HepG2 (cell line): ENCODE measurements around the gene AUTS2. TPM values are rescaled to one million over a fixed set of nuclear protein-coding genes. Genes with fewer than 3 reads are reported as not detected.

Source experiments
- ATAC-seq: fragments of 200-7000 bp; cut with Tn5 transposase; 3 replicates; pipeline ENCODE4 v1.9.1; 2020; ENCODE audit warnings: mild to moderate bottlenecking, moderate library complexity
- BruUV-seq: library from RNA; stranded (reverse); fragments of 400-500 nt; replicated peaks from 2 replicates; lab custom pipeline; 2021; lab: Mats Ljungman, UMichigan
- CTCF ChIA-PET: fragments of 300-600 bp; formaldehyde crosslinking; extraction: SDS; loops from one replicate; lab custom pipeline; 2021; ENCODE audit warnings: low total read pairs, inconsistent platforms, low intra/inter-chr PET ratio; lab: Yijun Ruan, JAX
- POLR2A ChIA-PET: fragments of 350-600 bp; sonication (Branson Sonifier 250); formaldehyde crosslinking; loops from one replicate; lab custom pipeline; 2020; ENCODE audit warnings: antibody characterized with exemption, inconsistent platforms; lab: Yijun Ruan, JAX
- DNase-seq: peaks from one replicate; pipeline ENCODE4 v3.0.0-alpha.2; 2015; ENCODE audit warnings: low spot score
- FAIRE-seq: peaks from 3 replicates; lab custom pipeline; 2011; peaks lifted over from hg19 to GRCh38; lab: Jason Lieb, UNC
- H2AFZ ChIP-seq: one replicate; pipeline ENCODE4 v1.6.1; 2011; ENCODE audit warnings: low read length, inconsistent platforms
- H3K27ac ChIP-seq: fragments of 300-600 bp; 3 replicates; pipeline ENCODE4 v1.8.0; 2011; ENCODE audit warnings: mixed run types, mild to moderate bottlenecking, mixed read lengths, low read length, inconsistent platforms; ENCODE audit not compliant: insufficient read depth; ENCODE audit errors: extremely low read length
- H3K27me3 ChIP-seq, 2 experiments: fragments of 200-600 bp in 1 of 2; 2 replicates in 1 of 2; 3 replicates in 1 of 2; pipeline versions ENCODE4 v1.6.0 to v1.8.0; 2011; ENCODE audit warnings: low read length in 2 of 2, mild to moderate bottlenecking in 2 of 2, moderate library complexity in 2 of 2, inconsistent platforms in 1 of 2; ENCODE audit not compliant: insufficient read depth in 2 of 2, control insufficient read depth in 1 of 2
- H3K36me3 ChIP-seq, 2 experiments: fragments of 200-600 bp in 1 of 2; replicated peaks in 1 of 2; 2 replicates in 1 of 2; 3 replicates in 1 of 2; pipeline versions ENCODE4 v1.5.1 to v1.8.0; 2011; ENCODE audit warnings: low read length in 2 of 2, inconsistent platforms in 1 of 2; ENCODE audit not compliant: insufficient read depth in 2 of 2, control insufficient read depth in 1 of 2
- H3K4me1 ChIP-seq: 2 replicates; pipeline ENCODE4 v1.5.1; 2012; ENCODE audit warnings: low read length, inconsistent platforms; ENCODE audit not compliant: insufficient read depth
- H3K4me2 ChIP-seq: 2 replicates; pipeline ENCODE4 v1.6.0; 2011; ENCODE audit warnings: low read depth, low read length, inconsistent platforms
- H3K4me3 ChIP-seq, 3 experiments: fragments of 200-600 bp in 1 of 3; sonication (generic), shearing (Covaris generic) in 1 of 3; replicated peaks in 1 of 3; 2 replicates each; pipeline ENCODE4 v1.5.1; 2011 to 2016; ENCODE audit warnings: low read length in 3 of 3, inconsistent platforms in 2 of 3, low read depth in 2 of 3, mild to moderate bottlenecking in 2 of 3, control low read depth in 1 of 3, mixed read lengths in 1 of 3; ENCODE audit not compliant: insufficient read depth in 1 of 3
- H3K79me2 ChIP-seq: one replicate; pipeline ENCODE4 v1.6.1; 2011; ENCODE audit warnings: low read length, inconsistent platforms; ENCODE audit not compliant: insufficient read depth
- H3K9ac ChIP-seq: 2 replicates; pipeline ENCODE4 v1.6.0; 2011; ENCODE audit warnings: mild to moderate bottlenecking, low read depth, low read length, inconsistent platforms; ENCODE audit not compliant: insufficient read depth
- H3K9me3 ChIP-seq: 2 replicates; pipeline ENCODE4 v1.5.1; 2012; ENCODE audit warnings: mild to moderate bottlenecking, low read length
- H4K20me1 ChIP-seq: 2 replicates; pipeline ENCODE4 v1.6.0; 2011; ENCODE audit warnings: inconsistent platforms, mild to moderate bottlenecking, low read length, moderate library complexity; ENCODE audit not compliant: insufficient read depth
- FOXC1 ChIP-seq: sonication (generic); formaldehyde crosslinking; IDR thresholded peaks from 2 replicates; pipeline ENCODE4 v1.8.0; 2022; ENCODE audit warnings: mild to moderate bottlenecking, missing genetic modification reagents, borderline replicate concordance
- FOXK2 ChIP-seq: fragments of 450-650 bp; IDR thresholded peaks from 2 replicates; pipeline ENCODE4 v1.6.1; 2016
- GATA4 ChIP-seq: sonication (generic); IDR thresholded peaks from 2 replicates; pipeline ENCODE4 v1.6.1; 2016; ENCODE audit warnings: antibody characterized with exemption, low read depth, borderline replicate concordance
- HOXA3 ChIP-seq: sonication (generic); formaldehyde crosslinking; IDR thresholded peaks from 2 replicates; pipeline ENCODE4 v1.5.0; 2020; ENCODE audit warnings: missing genetic modification reagents
- IRF2 ChIP-seq: IDR thresholded peaks from 2 replicates; pipeline ENCODE4 v1.6.1; 2018; ENCODE audit warnings: missing genetic modification reagents, missing compliant biosample characterization
- NCOR1 ChIP-seq: fragments of 200-600 bp; sonication (generic); IDR thresholded peaks from 2 replicates; pipeline ENCODE4 v1.7.0; 2017; ENCODE audit warnings: antibody characterized with exemption, low read length, borderline replicate concordance
- ZC3H13 ChIP-seq: sonication (generic); formaldehyde crosslinking; IDR thresholded peaks from 2 replicates; pipeline ENCODE4 v1.8.1; 2023; ENCODE audit warnings: mild to moderate bottlenecking, missing genetic modification reagents, moderate library complexity
- ZFP62 ChIP-seq: sonication (generic); formaldehyde crosslinking; IDR thresholded peaks from 2 replicates; pipeline ENCODE4 v1.4.0; 2020; ENCODE audit warnings: missing genetic modification reagents
- ZNF326 ChIP-seq: sonication (generic); formaldehyde crosslinking; IDR thresholded peaks from 2 replicates; pipeline ENCODE4 v1.4.0; 2020; ENCODE audit warnings: missing genetic modification reagents, borderline replicate concordance
- WGBS: methylation state at CpG from one replicate; pipeline ENCODE4 v1.1.6; 2017; ENCODE audit warnings: low lambda C conversion rate; 5-methylcytosine and 5-hydroxymethylcytosine counted together
- in situ Hi-C: cut with HindIII; loops from 2 replicates; pipeline ENCODE4 v1.10.0; 2017; ENCODE audit warnings: low pct_unique_long_range_greater_than_20kb; ENCODE audit not compliant: extremely low pct_ligation_motif_present
- intact Hi-C: fragments of 100-400 bp; cut with micrococcal nuclease; formaldehyde crosslinking; loops from one replicate; pipeline ENCODE4 v1.10.0; 2022; ENCODE audit not compliant: unreplicated experiment
- polyA plus RNA-seq, 8 experiments: library from polyadenylated mRNA; depleted of rRNA in 3 of 8; stranded (reverse) in 7 of 8; unstranded in 1 of 8; fragments of >200 nt; fragmentation: Illumina TruSeq in 4 of 8; extraction: Trizol in 4 of 8; gene quantifications; 2 replicates each; pipeline versions ENCODE4 v1.2.1 to v1.2.3, GENCODE V29; 2011 to 2016; ENCODE audit warnings: low read depth in 4 of 8, missing spikeins in 1 of 8, mixed read lengths in 1 of 8; ENCODE audit not compliant: insufficient read depth in 1 of 8
- total RNA-seq, 5 experiments: library from RNA; depleted of rRNA; stranded (reverse); fragments of >200 nt; fragmentation: Illumina TruSeq; extraction: Trizol; gene quantifications; 2 replicates each; pipeline ENCODE4 v1.2.3, GENCODE V29; 2016; ENCODE audit warnings: low read depth in 1 of 5
- TF ChIP-seq, protein P1 (sequence below), 2 experiments: IDR thresholded peaks; 2 replicates each; pipeline ENCODE4 v1.6.1; 2011 to 2012; ENCODE audit warnings: low read length in 2 of 2, borderline replicate concordance in 1 of 2, low read depth in 1 of 2, mild to moderate bottlenecking in 1 of 2, moderate library complexity in 1 of 2
- TF ChIP-seq, protein P2 (sequence below): IDR thresholded peaks from 2 replicates; pipeline ENCODE4 v1.6.1; 2016; ENCODE audit warnings: low read depth

The AUTS2 gene
- total and polyA plus RNA-seq, 2 of the 13 experiments (the other 11 are each of a cell fraction or from before 2014, with no cell fraction given), result 0.38 TPM; not detected in 1

- TF ChIP-seq, protein P1, sequence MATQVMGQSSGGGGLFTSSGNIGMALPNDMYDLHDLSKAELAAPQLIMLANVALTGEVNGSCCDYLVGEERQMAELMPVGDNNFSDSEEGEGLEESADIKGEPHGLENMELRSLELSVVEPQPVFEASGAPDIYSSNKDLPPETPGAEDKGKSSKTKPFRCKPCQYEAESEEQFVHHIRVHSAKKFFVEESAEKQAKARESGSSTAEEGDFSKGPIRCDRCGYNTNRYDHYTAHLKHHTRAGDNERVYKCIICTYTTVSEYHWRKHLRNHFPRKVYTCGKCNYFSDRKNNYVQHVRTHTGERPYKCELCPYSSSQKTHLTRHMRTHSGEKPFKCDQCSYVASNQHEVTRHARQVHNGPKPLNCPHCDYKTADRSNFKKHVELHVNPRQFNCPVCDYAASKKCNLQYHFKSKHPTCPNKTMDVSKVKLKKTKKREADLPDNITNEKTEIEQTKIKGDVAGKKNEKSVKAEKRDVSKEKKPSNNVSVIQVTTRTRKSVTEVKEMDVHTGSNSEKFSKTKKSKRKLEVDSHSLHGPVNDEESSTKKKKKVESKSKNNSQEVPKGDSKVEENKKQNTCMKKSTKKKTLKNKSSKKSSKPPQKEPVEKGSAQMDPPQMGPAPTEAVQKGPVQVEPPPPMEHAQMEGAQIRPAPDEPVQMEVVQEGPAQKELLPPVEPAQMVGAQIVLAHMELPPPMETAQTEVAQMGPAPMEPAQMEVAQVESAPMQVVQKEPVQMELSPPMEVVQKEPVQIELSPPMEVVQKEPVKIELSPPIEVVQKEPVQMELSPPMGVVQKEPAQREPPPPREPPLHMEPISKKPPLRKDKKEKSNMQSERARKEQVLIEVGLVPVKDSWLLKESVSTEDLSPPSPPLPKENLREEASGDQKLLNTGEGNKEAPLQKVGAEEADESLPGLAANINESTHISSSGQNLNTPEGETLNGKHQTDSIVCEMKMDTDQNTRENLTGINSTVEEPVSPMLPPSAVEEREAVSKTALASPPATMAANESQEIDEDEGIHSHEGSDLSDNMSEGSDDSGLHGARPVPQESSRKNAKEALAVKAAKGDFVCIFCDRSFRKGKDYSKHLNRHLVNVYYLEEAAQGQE (IDR thresholded peaks at IDR 0.05; ENCODE audit: borderline replicate concordance in 1 of 2, low read depth in 1 of 2, low read length in 2 of 2), result no peak
- no peak for TF ChIP-seq GATA4
- no peak for TF ChIP-seq FOXK2
- TF ChIP-seq, all 625 proteins: peak for 0
These were observed 1146.2 kb downstream of the AUTS2 start (continued) for GRCh38 chr7:70744492-70744891.

DNA sequence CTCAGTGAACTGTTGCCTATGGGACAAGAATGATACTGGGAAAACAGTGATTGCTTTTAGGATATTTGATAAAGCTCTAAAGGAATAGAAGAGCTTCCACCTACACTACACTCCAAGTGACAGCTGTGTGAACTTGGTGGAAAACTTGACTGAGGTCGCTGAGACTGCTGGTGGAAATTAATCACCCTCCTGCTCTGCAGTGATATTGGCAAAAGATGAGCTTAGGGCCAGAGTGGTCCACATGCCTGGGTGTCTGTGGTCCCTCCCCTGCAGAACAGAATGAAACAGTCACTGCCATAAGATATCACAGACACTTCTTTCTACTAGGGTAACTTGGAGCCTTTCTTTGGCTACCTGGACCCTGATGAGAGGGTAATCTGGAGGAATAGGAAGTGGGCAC is 1151.6 kb downstream of the AUTS2 start:
- WGBS, result no CpG with 5 or more reads among the region's 1 CpG
- no peak for FAIRE-seq
- ChIA-PET POLR2A (no interaction called here), CTCF (no interaction called here)
- TF ChIP-seq NCOR1 (no peak), IRF2 (CRISPR knock-in tag) (no peak), HOXA3 (CRISPR knock-in tag) (no peak), FOXC1 (CRISPR knock-in tag) (no peak), ZNF326 (CRISPR knock-in tag) (no peak), ZC3H13 (no peak), ZFP62 (no peak)
- TF ChIP-seq, protein P2, sequence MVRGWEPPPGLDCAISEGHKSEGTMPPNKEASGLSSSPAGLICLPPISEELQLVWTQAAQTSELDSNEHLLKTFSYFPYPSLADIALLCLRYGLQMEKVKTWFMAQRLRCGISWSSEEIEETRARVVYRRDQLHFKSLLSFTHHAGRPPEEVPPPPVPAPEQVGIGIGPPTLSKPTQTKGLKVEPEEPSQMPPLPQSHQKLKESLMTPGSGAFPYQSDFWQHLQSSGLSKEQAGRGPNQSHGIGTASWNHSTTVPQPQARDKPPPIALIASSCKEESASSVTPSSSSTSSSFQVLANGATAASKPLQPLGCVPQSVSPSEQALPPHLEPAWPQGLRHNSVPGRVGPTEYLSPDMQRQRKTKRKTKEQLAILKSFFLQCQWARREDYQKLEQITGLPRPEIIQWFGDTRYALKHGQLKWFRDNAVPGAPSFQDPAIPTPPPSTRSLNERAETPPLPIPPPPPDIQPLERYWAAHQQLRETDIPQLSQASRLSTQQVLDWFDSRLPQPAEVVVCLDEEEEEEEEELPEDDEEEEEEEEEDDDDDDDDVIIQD (CRISPR knock-in tag), result no peak
- no peak overlapping the region for H3K4me3 ChIP-seq
- no TSS peak for BruUV-seq
- H3K4me2 ChIP-seq, result no peak overlapping the region
- H3K9me3 ChIP-seq, result no peaks in the 10 kb centered on the region
- H3K4me1 ChIP-seq, result peaks cover 17% of the 10 kb centered on the region
- H3K9ac ChIP-seq, result no peak overlapping the region
- intact Hi-C loops (no loop called here), in situ Hi-C loops (no loop called here)
- H2AFZ ChIP-seq, result no peak overlapping the region
- H4K20me1 ChIP-seq, result no peaks in the 10 kb centered on the region
- ATAC-seq, result no peak
- no peaks in the 10 kb centered on the region for H3K79me2 ChIP-seq
- H3K27me3 ChIP-seq, result no peaks in the 10 kb centered on the region
- no peaks in the 10 kb centered on the region for H3K36me3 ChIP-seq
- DNase-seq, result no peak
- no peak overlapping the region for H3K27ac ChIP-seq
